ENCODE results near the gene DOCK1.

Gene DOCK1

DNA sequence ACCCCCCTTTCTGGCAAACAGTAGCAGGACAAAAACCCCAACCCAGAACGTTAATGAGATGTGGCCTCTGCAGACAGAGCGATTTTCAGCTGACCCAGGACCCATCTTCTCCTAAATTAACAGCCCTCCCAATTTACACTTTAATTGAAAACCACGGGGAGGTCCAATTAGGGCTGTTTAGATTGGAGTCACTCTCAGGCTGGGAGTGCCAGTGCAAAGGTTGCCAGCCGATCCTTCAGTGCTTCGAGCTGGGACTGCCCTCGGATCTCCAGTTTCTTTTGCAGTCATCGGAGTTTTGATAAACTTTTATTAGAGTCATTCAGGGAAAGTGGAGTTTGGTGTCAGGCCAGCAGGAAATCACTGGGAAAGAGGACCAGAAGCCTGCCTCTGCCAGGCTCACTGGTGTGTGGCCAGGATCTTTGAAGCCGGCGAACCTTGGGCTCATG, 108.0 kb downstream of the DOCK1 start:
- DNase-seq: no peak

DNA sequence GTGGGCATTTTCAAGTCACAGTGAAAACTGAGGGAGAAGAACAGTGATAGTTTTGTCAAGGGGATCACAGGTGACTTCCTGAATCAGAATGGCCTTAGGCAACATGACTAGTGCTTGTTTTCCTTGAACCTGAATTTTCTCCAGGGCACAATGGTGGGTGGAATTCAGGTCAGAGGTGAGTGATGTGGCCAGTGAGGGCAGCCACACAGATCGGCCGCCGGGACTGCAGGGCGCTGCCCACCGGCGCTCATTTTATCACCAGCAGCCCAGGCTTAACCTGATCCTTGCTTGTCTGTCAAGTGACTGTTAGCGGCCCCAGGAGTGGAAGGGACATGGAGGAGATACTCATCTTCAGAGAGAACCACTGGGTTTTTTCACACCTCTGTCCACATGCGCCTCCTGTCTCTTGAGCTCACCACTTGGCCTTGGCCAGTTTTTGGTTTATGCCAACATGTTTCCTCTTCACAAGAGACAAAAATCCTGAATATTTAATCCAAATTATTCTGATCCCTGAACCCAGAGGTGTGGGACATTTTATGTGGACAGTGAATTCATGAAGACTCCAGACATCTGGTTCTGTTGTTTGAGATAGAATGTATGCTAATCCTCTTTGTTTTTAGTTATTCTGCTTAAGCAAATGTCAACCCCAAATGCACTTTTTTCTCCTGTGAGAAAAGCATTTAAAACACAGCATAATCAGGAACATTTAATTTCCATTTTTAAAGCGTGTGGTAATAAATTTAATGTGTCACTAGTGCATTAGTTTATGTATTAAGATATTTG, 108.7 kb downstream of the DOCK1 start:
- no peak for DNase-seq

DNA sequence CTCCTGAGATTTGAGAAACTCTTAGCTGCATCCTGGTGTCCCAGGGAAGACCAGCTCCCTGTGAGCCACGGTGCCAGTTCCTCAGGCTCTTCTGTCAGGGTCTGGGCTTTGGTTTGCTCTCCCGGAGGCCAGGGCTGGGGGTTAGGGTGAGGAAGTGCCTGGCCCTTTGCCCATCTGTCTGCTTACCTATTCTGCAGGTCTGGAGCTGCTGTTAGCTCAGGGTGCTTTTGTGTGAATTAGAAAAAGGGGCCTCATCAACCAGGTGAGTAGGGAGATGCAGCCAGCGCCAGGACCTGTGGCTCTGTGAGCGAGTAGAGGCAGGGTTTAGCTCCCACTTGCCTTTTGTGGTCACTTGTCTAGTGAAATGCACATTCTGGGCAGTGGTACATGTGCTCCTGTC, 109.4 kb downstream of the DOCK1 start:
- no peak for DNase-seq

GRCh38 chr10:127015373-127015772, 110.1 kb downstream of the DOCK1 start:
- no peak for DNase-seq

GRCh38 chr10:127016331-127016730, 111.1 kb downstream of the DOCK1 start:
- no peak for DNase-seq

- DNase-seq: no peak
Observed at GRCh38 chr10:127017541-127018297, 112.5 kb downstream of the DOCK1 start.

DNA sequence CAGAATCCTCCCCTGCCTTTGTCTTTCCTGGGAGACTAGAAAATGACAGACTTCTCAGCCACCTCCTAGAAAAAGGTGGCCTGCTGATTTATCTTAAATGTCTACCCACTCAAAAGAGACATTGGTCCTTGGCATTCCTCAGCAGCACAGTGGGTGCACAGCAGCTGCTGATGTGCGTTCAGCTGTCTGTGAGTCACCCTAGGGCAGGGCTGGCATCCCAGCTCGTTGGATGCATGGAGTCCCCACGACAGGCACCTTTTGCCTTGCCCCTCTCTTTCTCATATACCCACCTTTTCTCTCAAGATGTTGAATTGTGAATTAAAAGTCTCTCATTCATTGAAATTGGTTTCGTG, 113.0 kb downstream of the DOCK1 start:
- no peak for DNase-seq

GRCh38 chr10:127018766-127019165, 113.5 kb downstream of the DOCK1 start:
- DNase-seq: no peak

DNA sequence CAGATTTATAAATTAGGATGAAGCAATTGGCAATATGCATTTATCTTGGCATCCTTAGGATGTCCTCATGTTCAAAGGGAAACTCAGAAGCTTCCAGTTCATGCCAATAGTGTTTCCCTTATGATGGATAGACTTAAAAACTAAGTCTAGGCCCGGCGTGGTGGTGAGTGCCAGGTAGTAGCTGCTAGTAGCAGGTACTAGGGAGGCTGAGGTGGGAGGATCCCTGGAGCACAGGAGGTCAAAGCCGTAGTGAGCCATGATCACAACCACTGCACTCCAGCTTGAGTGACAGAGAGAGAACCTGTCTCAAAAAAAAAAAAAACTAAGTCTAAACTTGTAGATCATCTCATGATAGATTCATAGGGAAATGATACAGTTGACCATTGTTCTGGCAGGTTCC, 115.0 kb downstream of the DOCK1 start:
- no peak for DNase-seq

DNA sequence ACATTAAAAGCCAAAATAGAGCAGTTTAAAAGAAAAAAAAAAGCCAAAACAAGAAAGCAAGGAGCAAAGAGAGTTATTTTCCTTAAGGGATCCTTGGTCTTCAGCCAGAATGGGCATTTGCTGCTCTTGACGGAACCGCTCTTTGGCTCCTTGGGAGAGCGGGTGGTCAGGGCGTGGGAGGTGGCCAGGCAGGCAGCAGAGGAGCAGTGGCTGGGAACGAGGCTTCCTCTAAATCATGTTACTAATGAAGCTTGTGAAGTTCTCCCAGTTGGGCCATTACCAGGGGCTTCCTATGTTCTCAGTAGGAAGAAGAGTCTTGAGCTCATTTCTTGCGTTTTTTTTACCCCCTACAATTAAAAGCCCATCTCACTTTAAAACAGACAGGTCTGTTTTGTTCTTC, 116.6 kb downstream of the DOCK1 start:
- DNase-seq: no peak

DNA sequence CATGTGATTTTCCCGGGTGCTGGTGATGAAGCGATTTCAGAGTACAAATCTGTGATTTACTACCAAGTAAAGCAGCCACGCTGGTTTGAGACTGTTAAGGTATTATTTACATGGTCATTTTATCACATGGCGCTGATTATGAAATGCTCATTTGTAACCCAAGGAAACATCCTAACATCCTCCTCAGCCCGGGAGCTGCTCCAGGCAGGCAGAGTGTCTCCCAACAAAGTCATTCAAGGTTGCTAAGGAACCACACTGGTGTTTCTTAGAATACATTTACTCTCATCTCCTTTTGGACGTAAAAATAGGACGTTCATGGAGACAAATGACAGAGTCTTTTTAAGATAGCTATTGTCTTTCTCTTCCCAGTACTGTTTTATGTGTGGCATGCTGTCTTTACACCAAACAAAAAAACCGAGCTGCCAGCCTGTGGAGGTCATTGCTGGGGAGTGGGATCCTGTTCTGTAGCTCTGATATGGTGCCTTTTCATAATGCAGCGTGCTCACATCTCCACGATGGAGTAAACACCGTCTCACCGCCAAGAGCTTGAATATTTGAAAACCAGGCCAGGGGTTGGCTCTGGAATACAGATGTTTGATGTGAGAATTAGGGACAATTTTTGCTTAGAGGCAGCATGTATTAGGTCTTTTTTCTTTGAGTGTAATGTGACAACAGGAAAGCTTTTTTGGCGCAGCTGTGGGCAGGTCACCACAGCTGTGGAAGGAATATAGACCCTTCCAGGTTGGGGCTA, 119.6 kb downstream of the DOCK1 start:
- DNase-seq: no peak

- DNase-seq: no peak
Observed at GRCh38 chr10:127027786-127028185, 122.6 kb downstream of the DOCK1 start.

GRCh38 chr10:127028556-127028955, 123.3 kb downstream of the DOCK1 start:
- DNase-seq: no peak

- no peak for DNase-seq
Observed at GRCh38 chr10:127029061-127029460, 123.8 kb downstream of the DOCK1 start.

GRCh38 chr10:127033216-127034033, 128.2 kb downstream of the DOCK1 start:
- DNase-seq: no peak

GRCh38 chr10:127034034-127034633, 128.9 kb downstream of the DOCK1 start:
- no peak for DNase-seq

- DNase-seq: no peak
Observed at GRCh38 chr10:127034790-127035189, 129.6 kb downstream of the DOCK1 start.

DNA sequence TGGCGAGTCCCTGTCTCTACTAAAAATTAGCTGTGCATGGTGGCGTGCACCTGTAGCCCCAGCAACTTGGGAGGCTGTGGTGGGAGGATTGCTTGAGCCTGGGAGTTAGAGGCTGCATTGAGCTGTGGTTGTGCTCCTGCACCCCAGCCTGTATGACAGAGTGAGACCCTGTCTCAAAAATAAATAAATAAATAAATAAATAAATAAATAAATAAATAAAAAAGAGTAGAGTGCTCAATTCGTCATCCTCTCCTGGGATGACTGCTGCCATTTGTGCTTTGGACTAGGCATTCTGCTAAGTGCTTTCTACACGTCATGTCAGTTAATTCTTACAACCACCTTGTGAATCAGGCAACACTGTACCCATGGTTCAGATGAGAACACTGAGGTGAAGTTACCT, 130.6 kb downstream of the DOCK1 start:
- no peak for DNase-seq

DNA sequence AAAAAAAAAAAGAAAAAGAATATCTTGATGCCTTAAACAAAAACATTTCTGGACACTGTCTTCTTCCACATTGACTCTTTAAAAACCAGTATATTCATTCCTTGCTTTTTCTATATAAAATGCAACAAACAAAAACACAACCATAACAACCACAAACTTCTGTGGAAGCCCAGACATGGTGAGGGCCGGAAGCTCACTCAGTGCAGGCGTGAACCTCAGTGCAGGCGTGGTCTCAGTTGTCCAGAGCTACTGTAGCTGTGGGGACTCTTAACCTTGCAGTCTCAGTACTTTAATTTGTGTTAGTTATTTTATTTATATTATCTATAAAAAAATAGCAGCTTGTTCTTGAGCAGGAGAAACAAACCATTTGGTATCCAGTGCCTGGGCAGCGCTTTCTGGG, 131.8 kb downstream of the DOCK1 start:
- DNase-seq: no peak

- no peak for DNase-seq
Observed at GRCh38 chr10:127039435-127039834, 134.2 kb downstream of the DOCK1 start.

- DNase-seq: no peak
Observed at GRCh38 chr10:127040756-127041155, 135.5 kb downstream of the DOCK1 start.

DNA sequence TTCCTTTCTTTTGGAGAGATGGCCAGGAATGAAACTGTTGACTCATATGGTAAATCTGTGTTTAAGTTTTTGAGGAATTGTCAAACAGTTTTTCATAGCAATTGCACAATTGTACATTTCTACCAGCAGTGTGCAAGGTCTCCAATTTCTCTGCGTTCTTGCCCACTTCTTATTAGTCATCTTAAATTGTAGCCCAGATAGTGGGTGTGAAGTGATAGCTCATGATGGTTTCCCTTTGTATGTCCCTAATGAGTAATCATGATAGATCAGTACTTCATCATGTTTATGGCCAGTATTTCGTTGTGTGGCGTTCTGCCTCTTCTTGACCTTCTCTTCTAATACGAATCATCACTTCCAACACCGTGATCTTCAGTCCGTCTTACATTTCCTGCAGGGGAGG, 136.3 kb downstream of the DOCK1 start:
- DNase-seq: no peak
